A549 (cell line): ENCODE measurements around the gene IFI30. TPM values are rescaled to one million over a fixed set of nuclear protein-coding genes. Genes with fewer than 3 reads are reported as not detected.

ENCODE experiments used
- ATAC-seq, 2 experiments: fragments of 200-7000 bp in 1 of 2; fragments of >200 bp in 1 of 2; cut with Nextera tagmentation in 1 of 2; cut with Tn5 transposase in 1 of 2; 3 replicates each; pipeline versions ENCODE4 v1.8.0 to v1.9.1; 2018 to 2020; ENCODE audit warnings: mild to moderate bottlenecking in 1 of 2, moderate library complexity in 1 of 2
- CTCF ChIA-PET: fragments of 300-600 bp; sonication (Branson Sonifier 250); formaldehyde crosslinking; extraction: SDS; loops from one replicate; lab custom pipeline; 2021; ENCODE audit warnings: antibody characterized with exemption, inconsistent platforms; lab: Yijun Ruan, JAX
- POLR2A ChIA-PET: fragments of 350-600 bp; formaldehyde crosslinking; extraction: SDS; loops from one replicate; lab custom pipeline; 2021; ENCODE audit warnings: antibody characterized with exemption, inconsistent platforms; lab: Yijun Ruan, JAX
- DNase-seq, 2 experiments: peaks; one replicate each; pipeline versions ENCODE4 v3.0.0 to v3.0.0-alpha.2; 2011 to 2016; ENCODE audit warnings: low read depth in 1 of 2, low spot score in 1 of 2
- FAIRE-seq: peaks from 2 replicates; lab custom pipeline; 2011; peaks lifted over from hg19 to GRCh38; lab: Jason Lieb, UNC
- H3K27ac ChIP-seq, 2 experiments: fragments of >200 bp; sonication (Bioruptor Twin); formaldehyde crosslinking; 3 replicates each; pipeline ENCODE4 v1.5.1; 2016 to 2017
- H3K4me1 ChIP-seq: fragments of >200 bp; sonication (Bioruptor Twin); formaldehyde crosslinking; 3 replicates; pipeline ENCODE4 v1.6.1; 2016
- H3K4me2 ChIP-seq: fragments of >200 bp; sonication (Bioruptor Twin); formaldehyde crosslinking; 3 replicates; pipeline ENCODE4 v1.6.1; 2016
- H3K4me3 ChIP-seq: fragments of >200 bp; sonication (Bioruptor Twin); formaldehyde crosslinking; 3 replicates; pipeline ENCODE4 v1.5.1; 2016
- H3K9me3 ChIP-seq: fragments of >200 bp; sonication (Bioruptor Twin); formaldehyde crosslinking; 3 replicates; pipeline ENCODE4 v1.6.1; 2016
- BCL3 ChIP-seq: fragments of >200 bp; sonication (Bioruptor Twin); formaldehyde crosslinking; IDR thresholded peaks from 3 replicates; pipeline ENCODE4 v1.6.1; 2016
- BHLHE40 ChIP-seq: IDR thresholded peaks from 2 replicates; pipeline ENCODE4 v1.6.1; 2012; ENCODE audit warnings: low read depth, low read length, inconsistent platforms
- CEBPB ChIP-seq, 2 experiments: fragments of >200 bp in 1 of 2; sonication (Bioruptor Twin) in 1 of 2; formaldehyde crosslinking in 1 of 2; IDR thresholded peaks; 2 replicates each; pipeline ENCODE4 v1.6.1; 2012 to 2016
- CTCF ChIP-seq: fragments of >200 bp; sonication (Bioruptor Twin); formaldehyde crosslinking; IDR thresholded peaks from 3 replicates; pipeline ENCODE4 v1.5.1; 2016
- EHF ChIP-seq: fragments of 250-450 bp; sonication (Bioruptor Pico); IDR thresholded peaks from 2 replicates; pipeline ENCODE4 v1.5.0; 2020; ENCODE audit warnings: mild to moderate bottlenecking
- EHMT2 ChIP-seq: fragments of 200-600 bp; sonication (generic); IDR thresholded peaks from 2 replicates; pipeline ENCODE4 v1.6.1; 2016; ENCODE audit warnings: antibody characterized with exemption, low read depth, mild to moderate bottlenecking, moderate library complexity
- ESRRA ChIP-seq: fragments of 150-350 bp; IDR thresholded peaks from 2 replicates; pipeline ENCODE4 v1.6.1; 2014; ENCODE audit warnings: mild to moderate bottlenecking, low read length, borderline replicate concordance
- FOSL2 ChIP-seq, 2 experiments: fragments of 450-650 bp in 1 of 2; fragments of >200 bp in 1 of 2; sonication (Bioruptor Twin) in 1 of 2; formaldehyde crosslinking; IDR thresholded peaks; 2 replicates each; pipeline versions ENCODE4 v1.5.0 to v1.6.1; 2016 to 2020; ENCODE audit warnings: mild to moderate bottlenecking in 1 of 2, moderate library complexity in 1 of 2
- HEYL ChIP-seq: fragments of 250-450 bp; sonication (Bioruptor Pico); IDR thresholded peaks from 2 replicates; pipeline ENCODE4 v1.8.0; 2021; ENCODE audit warnings: mild to moderate bottlenecking, moderate library complexity
- JUN ChIP-seq, 2 experiments: fragments of >200 bp; sonication (Bioruptor Twin); formaldehyde crosslinking; IDR thresholded peaks; 2 replicates in 1 of 2; 3 replicates in 1 of 2; pipeline ENCODE4 v1.6.1; 2016 to 2017
- KDM1A ChIP-seq: fragments of 200-600 bp; sonication (generic); IDR thresholded peaks from 2 replicates; pipeline ENCODE4 v1.6.1; 2016; ENCODE audit warnings: low read depth, mild to moderate bottlenecking
- MAFK ChIP-seq: fragments of 450-650 bp; IDR thresholded peaks from 2 replicates; pipeline ENCODE4 v1.6.1; 2014; ENCODE audit not compliant: partially characterized antibody
- MYC ChIP-seq: IDR thresholded peaks from 2 replicates; pipeline ENCODE4 v1.6.1; 2012; ENCODE audit warnings: mild to moderate bottlenecking, inconsistent platforms, low read length, improper control_type of control experiment, borderline replicate concordance
- NR3C1 ChIP-seq: fragments of >200 bp; sonication (Bioruptor Twin); formaldehyde crosslinking; IDR thresholded peaks from 3 replicates; pipeline ENCODE4 v1.6.1; 2017
- PBX3 ChIP-seq: IDR thresholded peaks from 2 replicates; pipeline ENCODE4 v1.6.1; 2012
- POLR2A ChIP-seq: IDR thresholded peaks from 2 replicates; pipeline ENCODE4 v1.6.1; 2012; ENCODE audit warnings: mild to moderate bottlenecking, low read length
- POLR2AphosphoS2 ChIP-seq: conservative IDR thresholded peaks from 2 replicates; pipeline ENCODE4 v1.6.1; 2012; ENCODE audit warnings: low read length, improper control_type of control experiment, inconsistent platforms
- RAD21 ChIP-seq, 2 experiments: fragments of >200 bp in 1 of 2; sonication (Bioruptor Twin) in 1 of 2; formaldehyde crosslinking in 1 of 2; IDR thresholded peaks in 1 of 2; conservative IDR thresholded peaks in 1 of 2; 2 replicates in 1 of 2; 3 replicates in 1 of 2; pipeline ENCODE4 v1.6.1; 2012 to 2018; ENCODE audit warnings: inconsistent platforms in 1 of 2
- RARB ChIP-seq: fragments of 250-450 bp; sonication (Bioruptor Pico); IDR thresholded peaks from 2 replicates; pipeline ENCODE4 v1.8.0; 2021; ENCODE audit warnings: mild to moderate bottlenecking, moderate library complexity
- RCOR1 ChIP-seq: fragments of 150-350 bp; IDR thresholded peaks from 2 replicates; pipeline ENCODE4 v1.6.1; 2014; ENCODE audit warnings: antibody characterized with exemption, low read length, low read depth
- REST ChIP-seq: fragments of 200-600 bp; sonication (generic); IDR thresholded peaks from 2 replicates; pipeline ENCODE4 v1.6.1; 2016; ENCODE audit warnings: antibody characterized with exemption, mild to moderate bottlenecking, moderate library complexity
- RFX5 ChIP-seq: fragments of 450-650 bp; IDR thresholded peaks from 2 replicates; pipeline ENCODE4 v1.7.1; 2014; ENCODE audit warnings: antibody characterized with exemption, mild to moderate bottlenecking, moderate library complexity
- SREBF2 ChIP-seq: fragments of 450-650 bp; IDR thresholded peaks from 2 replicates; pipeline ENCODE4 v1.6.1; 2014; ENCODE audit warnings: mild to moderate bottlenecking, moderate library complexity
- ZSCAN20 ChIP-seq: fragments of 250-450 bp; sonication (Bioruptor Pico); IDR thresholded peaks from 2 replicates; pipeline ENCODE4 v1.8.0; 2022; ENCODE audit warnings: mild to moderate bottlenecking, moderate library complexity
- WGBS: methylation state at CpG from one replicate; pipeline ENCODE4 v1.1.6; 2017; ENCODE audit errors: missing lambda C conversion rate; 5-methylcytosine and 5-hydroxymethylcytosine counted together
- polyA plus RNA-seq, 4 experiments: library from polyadenylated mRNA; depleted of rRNA in 3 of 4; stranded (reverse); fragments of >200 nt; fragmentation: RNase III in 1 of 4; extraction: RNeasy Plus Mini Kit Qiagen cat#74134 plus additional on column Dnase treatment in 1 of 4; gene quantifications; 2 replicates in 3 of 4; 3 replicates in 1 of 4; pipeline ENCODE4 v1.2.3, GENCODE V29; 2011 to 2017

Gene IFI30
- polyA plus RNA-seq, 2 of the 4 experiments (the other 2 are of a cell fraction) = 11.2 to 13.5 TPM

GRCh38 chr19:18149596-18149975 lies 24.0 kb upstream of the IFI30 start:
- WGBS = 90% methylated on average over 16 of the region's 16 CpGs
- Histone ChIP-seq H3K4me2 (no peak overlapping the region), H3K4me1 (peaks cover 13% of the 10 kb centered on the region), H3K4me3 (no peak overlapping the region), H3K27ac (no peak overlapping the region), H3K9me3 (no peaks in the 10 kb centered on the region)
- TF ChIP-seq HEYL (CRISPR knock-in tag) (no peak), SREBF2 (no peak), JUN (IDR thresholded peaks at IDR 0.05) (no peak), NR3C1 (no peak), PBX3 (no peak)
- ChIA-PET CTCF (interaction anchor here (0.9 to 2.4 kb wide), 5 partner anchors 12 to 102 kb away, joined by 3 to 6 read pairs (median 4); no protein-coding TSS in a partner anchor), POLR2A (no interaction called here)
- no peak for DNase-seq
- FAIRE-seq = no peak
- no peak for ATAC-seq

GRCh38 chr19:18150776-18151624 lies 22.6 kb upstream of the IFI30 start:
- ChIA-PET CTCF (interaction anchor here (0.6 to 2.4 kb wide), 13 partner anchors 8 to 218 kb away, joined by 3 to 10 read pairs (median 5); partner anchors contain the start of gene CCDC124), POLR2A (interaction anchor here (0.6 kb wide), 1 partner anchor 13 kb away, joined by 3 read pairs; no protein-coding TSS in a partner anchor)
- Histone ChIP-seq H3K4me1 (peaks cover 14% of the 10 kb centered on the region), H3K9me3 (no peaks in the 10 kb centered on the region), H3K4me2 (peak overlapping the region; percentile 86), H3K4me3 (no peak overlapping the region; the same call in 2 of the 3 replicates), H3K27ac (peak overlapping the region; percentile 85 to 95)
- FAIRE-seq (no peak), ATAC-seq (no peak), DNase-seq (no peak)
- whole genome bisulfite sequencing = 92% methylated on average over 12 of the region's 18 CpGs
- TF ChIP-seq ESRRA (no peak), KDM1A (no peak), RCOR1 (no peak)

GRCh38 chr19:18152442-18152816 lies 21.2 kb upstream of the IFI30 start:
- FAIRE-seq (no peak), DNase-seq (peak; percentile 91 to 96), ATAC-seq (peak; percentile 70 to 82)
- ChIA-PET CTCF (interaction anchor here (0.6 to 2.3 kb wide), 12 partner anchors 9 to 220 kb away, joined by 3 to 8 read pairs (median 4); partner anchors contain the start of gene CCDC124), POLR2A (interaction anchor here (0.6 to 1.3 kb wide), 6 partner anchors 9 to 131 kb away, joined by 3 to 6 read pairs (median 3); no protein-coding TSS in a partner anchor)
- Histone ChIP-seq H3K4me3 (peak overlapping the region; percentile 59), H3K4me2 (peak overlapping the region; percentile 86), H3K27ac (peak overlapping the region; percentile 85 to 95), H3K9me3 (no peaks in the 10 kb centered on the region), H3K4me1 (peaks cover 24% of the 10 kb centered on the region)
- WGBS = 3% methylated on average over 21 of the region's 22 CpGs
- TF ChIP-seq RAD21 (conservative IDR thresholded peaks at IDR 0.05 in 1 of 2, IDR thresholded peaks at IDR 0.05 in 1 of 2) (peak in 1 of 2 experiments; percentile 23; a peak in 1 of 5 replicates), CTCF (peak; percentile 55), BCL3 (0 out of 3 replicates have a peak, but pooled peaks have one; percentile 5), JUN (IDR thresholded peaks at IDR 0.05) (peak in 1 of 2 experiments; percentile 46; a peak in 2 of 5 replicates), EHF (CRISPR knock-in tag) (no peak), ZSCAN20 (no peak), EHMT2 (no peak), KDM1A (no peak), BHLHE40 (no peak), MYC (no peak), MAFK (no peak), RFX5 (peak; percentile 46; the same call in 1 of the 2 replicates), POLR2A (0 out of 2 replicates have a peak, but pooled peaks have one; percentile 38), RCOR1 (no peak), POLR2AphosphoS2 (no peak), CEBPB (IDR thresholded peaks at IDR 0.05) (no peak), HEYL (CRISPR knock-in tag) (no peak), RARB (CRISPR knock-in tag) (no peak), REST (no peak), FOSL2 (IDR thresholded peaks at IDR 0.05) (no peak), FOSL2 (CRISPR knock-in tag; IDR thresholded peaks at IDR 0.05) (no peak)
